Nephron (organoid): ENCODE results near the gene SUN2.

Experiments
- H3K27ac Mint-ChIP-seq, 3 experiments: 2 replicates each; pipeline ENCODE4 v1.8.0; 2020; ENCODE audit warnings: mixed read lengths in 3 of 3, mild to moderate bottlenecking in 2 of 3, moderate library complexity in 1 of 3
- H3K27me3 Mint-ChIP-seq: 2 replicates; pipeline ENCODE4 v1.8.0; 2021; ENCODE audit warnings: low read depth, mild to moderate bottlenecking, moderate library complexity, mixed read lengths
- H3K36me3 Mint-ChIP-seq: 2 replicates; pipeline ENCODE4 v1.8.0; 2020; ENCODE audit warnings: low read depth, mixed read lengths
- H3K4me1 Mint-ChIP-seq: 2 replicates; pipeline ENCODE4 v1.8.0; 2020; ENCODE audit warnings: mixed read lengths
- H3K4me3 Mint-ChIP-seq, 3 experiments: 2 replicates each; pipeline ENCODE4 v1.8.0; 2020; ENCODE audit warnings: mild to moderate bottlenecking in 3 of 3, mixed read lengths in 3 of 3, moderate library complexity in 2 of 3
- H3K9me3 Mint-ChIP-seq: 2 replicates; pipeline ENCODE4 v1.8.0; 2020; ENCODE audit warnings: mixed read lengths
- TF ChIP-seq, protein P1 (sequence below), 3 experiments: fragments of 200-600 bp; sonication (generic); IDR thresholded peaks; one replicate each; pipeline ENCODE4 v1.5.0; 2021; ENCODE audit warnings: antibody characterized with exemption in 3 of 3; ENCODE audit not compliant: unreplicated experiment in 3 of 3

Gene SUN2

DNA sequence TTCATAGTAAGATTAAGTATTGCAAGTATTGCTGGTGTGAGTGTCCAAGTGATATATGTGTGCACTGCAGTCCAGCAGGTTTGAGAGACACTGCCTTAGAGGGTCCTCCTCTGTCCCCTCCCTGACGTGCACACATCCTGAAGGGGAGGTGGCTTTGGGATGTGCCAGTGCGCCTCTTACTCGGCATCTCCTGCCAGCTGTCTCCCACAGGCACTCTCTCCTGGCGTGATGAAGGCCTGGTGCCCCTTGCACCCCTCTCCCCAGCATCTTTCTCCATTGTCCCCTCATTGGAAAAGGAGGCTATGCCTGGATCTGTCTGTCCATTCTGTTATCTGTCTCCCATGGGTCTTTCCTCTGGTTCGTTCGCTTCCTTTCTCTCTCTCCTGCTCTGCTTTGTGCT, 25.9 kb downstream of the SUN2 start:
- peaks cover 67% of the 10 kb centered on the region for H3K36me3 Mint-ChIP-seq
- TF ChIP-seq, protein P1, sequence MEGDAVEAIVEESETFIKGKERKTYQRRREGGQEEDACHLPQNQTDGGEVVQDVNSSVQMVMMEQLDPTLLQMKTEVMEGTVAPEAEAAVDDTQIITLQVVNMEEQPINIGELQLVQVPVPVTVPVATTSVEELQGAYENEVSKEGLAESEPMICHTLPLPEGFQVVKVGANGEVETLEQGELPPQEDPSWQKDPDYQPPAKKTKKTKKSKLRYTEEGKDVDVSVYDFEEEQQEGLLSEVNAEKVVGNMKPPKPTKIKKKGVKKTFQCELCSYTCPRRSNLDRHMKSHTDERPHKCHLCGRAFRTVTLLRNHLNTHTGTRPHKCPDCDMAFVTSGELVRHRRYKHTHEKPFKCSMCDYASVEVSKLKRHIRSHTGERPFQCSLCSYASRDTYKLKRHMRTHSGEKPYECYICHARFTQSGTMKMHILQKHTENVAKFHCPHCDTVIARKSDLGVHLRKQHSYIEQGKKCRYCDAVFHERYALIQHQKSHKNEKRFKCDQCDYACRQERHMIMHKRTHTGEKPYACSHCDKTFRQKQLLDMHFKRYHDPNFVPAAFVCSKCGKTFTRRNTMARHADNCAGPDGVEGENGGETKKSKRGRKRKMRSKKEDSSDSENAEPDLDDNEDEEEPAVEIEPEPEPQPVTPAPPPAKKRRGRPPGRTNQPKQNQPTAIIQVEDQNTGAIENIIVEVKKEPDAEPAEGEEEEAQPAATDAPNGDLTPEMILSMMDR (IDR thresholded peaks at IDR 0.05; ENCODE audit: unreplicated experiment in 3 of 3) = no peak
- H3K27ac Mint-ChIP-seq = peak overlapping the region in 1 of 3 experiments; percentile 32
- H3K27me3 Mint-ChIP-seq = no peaks in the 10 kb centered on the region
- H3K4me1 Mint-ChIP-seq = peaks cover 19% of the 10 kb centered on the region
- H3K4me3 Mint-ChIP-seq = no peak overlapping the region
- H3K9me3 Mint-ChIP-seq = no peaks in the 10 kb centered on the region

DNA sequence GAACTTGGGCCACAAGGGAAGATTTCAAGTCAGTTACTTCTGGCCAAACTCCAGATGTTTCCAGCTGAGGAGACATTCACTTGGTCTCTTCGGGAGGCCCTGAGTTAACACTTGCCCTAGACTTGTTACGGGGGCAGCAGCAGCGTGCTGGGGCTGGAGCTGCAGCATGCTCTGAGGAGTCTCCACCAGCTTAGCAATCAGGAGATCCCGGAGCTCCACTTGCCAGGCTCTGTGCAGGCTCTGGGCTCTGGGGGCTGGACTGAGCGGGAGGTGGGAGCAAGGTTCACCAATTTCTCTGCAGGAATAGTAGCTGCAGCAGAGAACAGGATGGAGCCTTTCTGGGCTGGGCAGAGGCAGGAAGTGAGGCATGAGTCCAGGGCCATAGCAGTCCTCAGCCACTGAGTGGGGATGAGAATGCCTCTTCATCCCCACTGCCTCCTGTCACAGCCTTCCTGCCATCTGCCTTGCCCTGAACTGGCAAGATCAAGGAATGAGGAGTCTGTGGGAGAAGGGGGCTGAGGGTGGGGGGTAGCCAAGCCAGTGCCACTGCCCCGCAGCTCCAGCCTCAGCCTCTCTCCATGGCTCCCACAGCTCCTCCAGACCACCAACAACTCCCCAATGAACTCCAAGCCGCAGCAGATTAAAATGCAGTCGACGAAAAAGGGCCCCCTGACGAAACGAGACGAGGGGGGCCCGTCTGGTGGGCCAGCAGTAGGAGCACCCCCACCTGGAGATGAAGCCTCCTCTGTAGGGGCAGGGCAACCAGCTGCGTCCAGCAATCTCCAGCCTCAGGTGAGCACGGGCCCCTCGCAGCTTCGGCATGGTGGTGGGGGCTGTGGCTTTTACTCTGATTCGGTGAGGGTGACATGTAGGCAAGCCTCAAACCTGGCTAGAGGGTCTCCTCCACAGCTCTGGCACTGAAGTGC, 26.7 kb downstream of the SUN2 start:
- peaks cover 12% of the 10 kb centered on the region for H3K4me1 Mint-ChIP-seq

DNA sequence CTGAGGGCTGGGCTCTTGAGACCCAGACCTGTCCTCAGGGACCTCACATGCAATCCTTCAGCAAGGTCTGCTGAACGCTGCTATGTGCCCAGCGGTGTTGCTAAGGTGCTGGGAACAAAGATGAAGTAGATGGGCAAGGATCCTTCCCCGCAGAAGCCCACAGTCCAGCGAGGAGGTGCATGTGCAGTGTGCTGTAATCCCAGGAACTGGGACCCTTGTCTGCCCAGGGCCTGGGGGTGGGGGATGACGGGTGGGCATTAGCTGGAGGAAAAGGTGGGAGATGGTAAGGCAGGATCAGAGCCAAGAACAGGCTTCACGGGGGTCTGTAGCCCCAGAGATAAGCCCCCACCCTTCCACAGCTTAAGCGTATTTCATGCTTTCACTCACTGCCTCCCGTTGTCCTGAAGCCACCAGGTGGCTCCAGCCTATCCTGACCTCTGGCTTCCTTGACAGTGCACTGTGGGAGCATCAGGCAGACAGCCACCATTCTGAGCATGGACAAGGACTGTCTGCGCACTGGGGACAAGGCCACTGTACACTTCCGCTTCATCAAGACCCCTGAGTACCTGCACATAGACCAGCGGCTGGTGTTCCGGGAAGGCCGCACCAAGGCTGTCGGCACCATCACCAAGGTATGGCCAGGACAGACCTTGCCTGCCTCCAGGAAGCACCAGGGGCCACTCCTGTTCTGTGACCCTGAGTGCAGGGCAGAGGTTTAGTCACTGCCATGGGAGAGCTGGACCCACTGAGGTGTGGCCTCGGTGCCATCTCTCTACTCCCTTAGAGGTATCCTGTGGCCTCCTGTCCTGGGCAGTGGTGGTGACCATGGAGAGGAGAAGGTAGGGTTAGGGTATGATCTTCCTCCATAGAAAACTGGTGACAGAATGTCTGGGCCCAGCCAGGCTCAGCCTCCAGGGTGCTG, 28.0 kb downstream of the SUN2 start:
- Mint-ChIP-seq H3K27me3 (no peaks in the 10 kb centered on the region), H3K4me3 (no peak overlapping the region), H3K36me3 (peaks cover 74% of the 10 kb centered on the region), H3K9me3 (no peaks in the 10 kb centered on the region), H3K4me1 (no peaks in the 10 kb centered on the region), H3K27ac (no peak overlapping the region)
- TF ChIP-seq, protein P1 (IDR thresholded peaks at IDR 0.05; ENCODE audit: unreplicated experiment in 3 of 3) = no peak

More for the DNA sequence above, 26.7 kb downstream of the SUN2 start:
- Mint-ChIP-seq H3K4me3 (no peak overlapping the region), H3K27ac (peak overlapping the region in 1 of 3 experiments; percentile 60), H3K27me3 (no peaks in the 10 kb centered on the region), H3K36me3 (peaks cover 70% of the 10 kb centered on the region), H3K9me3 (no peaks in the 10 kb centered on the region)
- TF ChIP-seq, protein P1 (IDR thresholded peaks at IDR 0.05; ENCODE audit: unreplicated experiment in 3 of 3) = no peak

DNA sequence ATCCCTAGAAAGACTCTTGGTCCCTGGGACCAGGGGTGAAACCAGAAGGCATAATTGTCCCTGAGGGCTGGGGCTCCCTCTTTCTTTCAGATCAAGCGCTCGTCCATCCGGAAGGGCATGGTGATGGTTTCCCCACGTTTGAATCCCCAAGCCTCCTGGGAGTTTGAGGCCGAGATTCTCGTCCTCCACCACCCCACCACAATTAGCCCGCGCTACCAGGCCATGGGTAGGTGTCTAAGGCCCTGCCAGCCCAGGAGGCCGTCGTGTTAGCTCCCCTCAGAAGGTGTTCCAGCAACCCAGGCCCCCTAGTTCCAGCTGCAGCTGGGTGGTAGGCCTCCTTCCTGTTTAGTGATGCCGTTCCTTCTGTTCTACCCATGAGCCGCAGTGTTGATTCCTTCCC, 28.7 kb downstream of the SUN2 start:
- no peak overlapping the region for H3K27ac Mint-ChIP-seq
- H3K4me3 Mint-ChIP-seq = no peak overlapping the region
- no peaks in the 10 kb centered on the region for H3K27me3 Mint-ChIP-seq
- H3K9me3 Mint-ChIP-seq = no peaks in the 10 kb centered on the region
- peaks cover 81% of the 10 kb centered on the region for H3K36me3 Mint-ChIP-seq
- H3K4me1 Mint-ChIP-seq = no peaks in the 10 kb centered on the region
- TF ChIP-seq, protein P1 (IDR thresholded peaks at IDR 0.05; ENCODE audit: unreplicated experiment in 3 of 3) = no peak

DNA sequence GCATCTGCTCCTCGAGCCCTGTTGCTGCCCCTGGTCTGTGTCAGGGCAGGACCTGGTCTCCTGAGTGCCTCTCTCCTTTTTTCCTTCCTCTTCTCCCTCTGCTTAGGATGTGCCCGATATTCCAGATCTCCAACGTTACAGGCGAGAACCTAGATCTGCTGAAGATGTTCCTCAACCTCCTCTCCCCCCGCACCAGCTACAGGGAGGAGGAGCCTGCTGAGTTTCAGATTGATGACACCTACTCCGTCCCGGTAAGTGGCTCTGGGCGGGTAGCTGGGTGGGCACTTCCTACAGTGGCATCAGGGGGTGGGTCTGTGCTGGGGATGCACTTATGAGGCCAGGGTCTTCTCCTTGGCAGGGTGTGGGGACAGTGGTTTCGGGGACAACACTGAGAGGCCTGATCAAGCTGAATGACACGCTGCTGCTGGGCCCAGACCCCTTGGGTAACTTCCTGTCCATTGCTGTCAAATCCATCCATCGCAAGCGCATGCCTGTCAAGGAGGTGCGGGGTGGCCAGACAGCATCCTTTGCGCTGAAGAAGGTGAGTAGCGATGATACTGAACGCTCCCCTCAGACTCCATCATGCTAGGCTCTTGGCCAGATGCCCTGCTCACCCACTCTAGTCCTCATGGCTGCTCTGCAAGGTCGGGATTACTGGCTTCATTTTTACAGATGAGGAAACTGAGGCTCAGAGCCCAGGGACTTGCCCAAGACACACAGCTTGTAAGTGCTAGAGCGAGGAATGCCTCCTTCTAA, 29.7 kb downstream of the SUN2 start:
- Mint-ChIP-seq H3K9me3 (no peaks in the 10 kb centered on the region), H3K4me1 (no peaks in the 10 kb centered on the region), H3K4me3 (no peak overlapping the region), H3K36me3 (peaks cover 89% of the 10 kb centered on the region), H3K27ac (no peak overlapping the region), H3K27me3 (no peaks in the 10 kb centered on the region)
- TF ChIP-seq, protein P1 (IDR thresholded peaks at IDR 0.05; ENCODE audit: unreplicated experiment in 3 of 3) = no peak
